ENCODE data around the gene SEC31A. TPM values are rescaled to one million over a fixed set of nuclear protein-coding genes. Genes with fewer than 3 reads are reported as not detected.
A peak's percentile ranks its signal among the peaks of the same experiment; 100 is the strongest.

The SEC31A gene
- total and polyA plus RNA-seq, 2 experiments from 2014 or later: 91.0 to 98.8 TPM

DNA sequence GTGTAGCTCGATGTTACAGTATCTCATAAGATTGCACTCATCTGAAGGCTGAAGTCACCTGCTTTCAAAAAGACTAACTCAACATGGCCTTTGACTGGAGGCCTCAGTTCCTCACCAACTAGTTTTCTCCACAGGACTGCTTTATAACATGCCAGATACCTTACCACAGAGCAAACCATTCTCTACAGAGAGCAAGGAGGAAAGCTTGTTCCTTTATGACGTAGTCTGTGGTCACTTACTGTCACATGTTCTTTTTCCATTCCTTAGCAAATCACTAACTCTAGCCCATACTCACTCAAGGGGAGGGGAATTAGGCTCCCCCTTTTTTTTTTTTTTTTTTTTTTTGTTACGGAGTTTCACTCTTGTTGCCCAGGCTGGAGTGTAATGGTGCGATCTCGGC, 12.8 kb upstream of the SEC31A start (continued):
- TF ChIP-seq, protein P1, sequence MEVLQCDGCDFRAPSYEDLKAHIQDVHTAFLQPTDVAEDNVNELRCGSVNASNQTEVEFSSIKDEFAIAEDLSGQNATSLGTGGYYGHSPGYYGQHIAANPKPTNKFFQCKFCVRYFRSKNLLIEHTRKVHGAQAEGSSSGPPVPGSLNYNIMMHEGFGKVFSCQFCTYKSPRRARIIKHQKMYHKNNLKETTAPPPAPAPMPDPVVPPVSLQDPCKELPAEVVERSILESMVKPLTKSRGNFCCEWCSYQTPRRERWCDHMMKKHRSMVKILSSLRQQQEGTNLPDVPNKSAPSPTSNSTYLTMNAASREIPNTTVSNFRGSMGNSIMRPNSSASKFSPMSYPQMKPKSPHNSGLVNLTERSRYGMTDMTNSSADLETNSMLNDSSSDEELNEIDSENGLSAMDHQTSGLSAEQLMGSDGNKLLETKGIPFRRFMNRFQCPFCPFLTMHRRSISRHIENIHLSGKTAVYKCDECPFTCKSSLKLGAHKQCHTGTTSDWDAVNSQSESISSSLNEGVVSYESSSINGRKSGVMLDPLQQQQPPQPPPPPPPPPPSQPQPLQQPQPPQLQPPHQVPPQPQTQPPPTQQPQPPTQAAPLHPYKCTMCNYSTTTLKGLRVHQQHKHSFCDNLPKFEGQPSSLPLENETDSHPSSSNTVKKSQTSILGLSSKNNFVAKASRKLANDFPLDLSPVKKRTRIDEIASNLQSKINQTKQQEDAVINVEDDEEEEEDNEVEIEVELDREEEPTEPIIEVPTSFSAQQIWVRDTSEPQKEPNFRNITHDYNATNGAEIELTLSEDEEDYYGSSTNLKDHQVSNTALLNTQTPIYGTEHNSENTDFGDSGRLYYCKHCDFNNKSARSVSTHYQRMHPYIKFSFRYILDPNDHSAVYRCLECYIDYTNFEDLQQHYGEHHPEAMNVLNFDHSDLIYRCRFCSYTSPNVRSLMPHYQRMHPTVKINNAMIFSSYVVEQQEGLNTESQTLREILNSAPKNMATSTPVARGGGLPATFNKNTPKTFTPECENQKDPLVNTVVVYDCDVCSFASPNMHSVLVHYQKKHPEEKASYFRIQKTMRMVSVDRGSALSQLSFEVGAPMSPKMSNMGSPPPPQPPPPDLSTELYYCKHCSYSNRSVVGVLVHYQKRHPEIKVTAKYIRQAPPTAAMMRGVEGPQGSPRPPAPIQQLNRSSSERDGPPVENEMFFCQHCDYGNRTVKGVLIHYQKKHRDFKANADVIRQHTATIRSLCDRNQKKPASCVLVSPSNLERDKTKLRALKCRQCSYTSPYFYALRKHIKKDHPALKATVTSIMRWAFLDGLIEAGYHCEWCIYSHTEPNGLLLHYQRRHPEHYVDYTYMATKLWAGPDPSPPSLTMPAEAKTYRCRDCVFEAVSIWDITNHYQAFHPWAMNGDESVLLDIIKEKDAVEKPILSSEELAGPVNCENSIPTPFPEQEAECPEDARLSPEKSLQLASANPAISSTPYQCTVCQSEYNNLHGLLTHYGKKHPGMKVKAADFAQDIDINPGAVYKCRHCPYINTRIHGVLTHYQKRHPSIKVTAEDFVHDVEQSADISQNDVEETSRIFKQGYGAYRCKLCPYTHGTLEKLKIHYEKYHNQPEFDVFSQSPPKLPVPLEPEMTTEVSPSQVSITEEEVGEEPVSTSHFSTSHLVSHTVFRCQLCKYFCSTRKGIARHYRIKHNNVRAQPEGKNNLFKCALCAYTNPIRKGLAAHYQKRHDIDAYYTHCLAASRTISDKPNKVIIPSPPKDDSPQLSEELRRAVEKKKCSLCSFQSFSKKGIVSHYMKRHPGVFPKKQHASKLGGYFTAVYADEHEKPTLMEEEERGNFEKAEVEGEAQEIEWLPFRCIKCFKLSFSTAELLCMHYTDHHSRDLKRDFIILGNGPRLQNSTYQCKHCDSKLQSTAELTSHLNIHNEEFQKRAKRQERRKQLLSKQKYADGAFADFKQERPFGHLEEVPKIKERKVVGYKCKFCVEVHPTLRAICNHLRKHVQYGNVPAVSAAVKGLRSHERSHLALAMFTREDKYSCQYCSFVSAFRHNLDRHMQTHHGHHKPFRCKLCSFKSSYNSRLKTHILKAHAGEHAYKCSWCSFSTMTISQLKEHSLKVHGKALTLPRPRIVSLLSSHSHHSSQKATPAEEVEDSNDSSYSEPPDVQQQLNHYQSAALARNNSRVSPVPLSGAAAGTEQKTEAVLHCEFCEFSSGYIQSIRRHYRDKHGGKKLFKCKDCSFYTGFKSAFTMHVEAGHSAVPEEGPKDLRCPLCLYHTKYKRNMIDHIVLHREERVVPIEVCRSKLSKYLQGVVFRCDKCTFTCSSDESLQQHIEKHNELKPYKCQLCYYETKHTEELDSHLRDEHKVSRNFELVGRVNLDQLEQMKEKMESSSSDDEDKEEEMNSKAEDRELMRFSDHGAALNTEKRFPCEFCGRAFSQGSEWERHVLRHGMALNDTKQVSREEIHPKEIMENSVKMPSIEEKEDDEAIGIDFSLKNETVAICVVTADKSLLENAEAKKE (CRISPR knock-in tag; IDR thresholded peaks at IDR 0.05): no peak
- TF ChIP-seq CREB1 (CRISPR knock-in tag; IDR thresholded peaks at IDR 0.05; ENCODE audit: low read depth) (no peak), EZH2phosphoT487 (IDR thresholded peaks at IDR 0.05; ENCODE audit: unreplicated experiment) (no peak)

DNA sequence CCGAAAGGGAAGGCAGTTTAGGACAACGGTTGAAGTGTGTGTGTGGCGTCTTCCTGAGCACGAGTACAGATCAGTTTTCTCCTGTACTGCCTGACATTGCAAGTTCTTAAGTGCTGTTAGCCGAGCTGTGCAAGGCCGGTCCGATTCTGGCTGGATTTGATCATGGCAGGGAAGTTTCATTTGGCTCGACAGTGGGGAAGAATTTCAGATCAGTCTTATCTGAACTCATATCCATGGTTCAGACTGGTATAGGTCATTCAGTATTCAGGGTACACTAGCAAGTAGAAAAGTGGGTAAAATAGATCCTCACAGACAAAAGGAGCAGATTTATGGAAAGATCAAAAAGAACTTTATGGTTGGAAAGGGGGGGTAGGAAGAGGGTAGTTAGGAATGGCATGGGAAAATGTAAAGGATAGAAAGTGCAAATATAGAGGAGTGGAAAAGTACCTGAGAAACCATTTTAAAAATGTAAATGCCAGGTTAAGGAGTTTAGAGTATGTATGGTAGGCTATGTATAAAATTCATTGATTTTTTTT, 10.3 kb upstream of the SEC31A start:
- H3K4me3 Mint-ChIP-seq: no peak overlapping the region
- Histone ChIP-seq H3K9me2 (ENCODE audit: insufficient read depth) (no peaks in the 10 kb centered on the region), H3K27me3 (ENCODE audit: insufficient read depth) (no peaks in the 10 kb centered on the region), H3F3A (replicated peaks; ENCODE audit: low read depth) (peaks cover 9% of the 10 kb centered on the region), H4K20me1 (replicated peaks; ENCODE audit: insufficient read depth) (peaks cover 22% of the 10 kb centered on the region), H3K36me3 (ENCODE audit: insufficient read depth) (peaks cover 32% of the 10 kb centered on the region), H3K4me1 (ENCODE audit: insufficient read depth) (0 out of 2 replicates have a peak, but pooled peaks cover 4% of the 10 kb centered on the region), H3K4me2 (peak overlapping the region; percentile 92), H3K79me2 (replicated peaks; ENCODE audit: insufficient read depth) (peaks cover 67% of the 10 kb centered on the region), H2AFZ (peak overlapping the region; percentile 87), H3K27ac (ENCODE audit: low read depth) (peak overlapping the region; percentile 91), H3K4me3 (peak overlapping the region; percentile 86)
- peaks cover 16% of the 10 kb centered on the region for H3K36me3 Mint-ChIP-seq (ENCODE audit: low read depth)
- peaks cover 2% of the 10 kb centered on the region for H3K27me3 Mint-ChIP-seq (ENCODE audit: insufficient read depth, low read depth, poor library complexity)
- no peak overlapping the region for H3K27ac Mint-ChIP-seq
- DNase-seq (ENCODE audit: low spot score) (no peak), ATAC-seq (no peak)
- H3K9me3 Mint-ChIP-seq: no peaks in the 10 kb centered on the region
- peaks cover 8% of the 10 kb centered on the region for H3K4me1 Mint-ChIP-seq
- TF ChIP-seq, protein P2, sequence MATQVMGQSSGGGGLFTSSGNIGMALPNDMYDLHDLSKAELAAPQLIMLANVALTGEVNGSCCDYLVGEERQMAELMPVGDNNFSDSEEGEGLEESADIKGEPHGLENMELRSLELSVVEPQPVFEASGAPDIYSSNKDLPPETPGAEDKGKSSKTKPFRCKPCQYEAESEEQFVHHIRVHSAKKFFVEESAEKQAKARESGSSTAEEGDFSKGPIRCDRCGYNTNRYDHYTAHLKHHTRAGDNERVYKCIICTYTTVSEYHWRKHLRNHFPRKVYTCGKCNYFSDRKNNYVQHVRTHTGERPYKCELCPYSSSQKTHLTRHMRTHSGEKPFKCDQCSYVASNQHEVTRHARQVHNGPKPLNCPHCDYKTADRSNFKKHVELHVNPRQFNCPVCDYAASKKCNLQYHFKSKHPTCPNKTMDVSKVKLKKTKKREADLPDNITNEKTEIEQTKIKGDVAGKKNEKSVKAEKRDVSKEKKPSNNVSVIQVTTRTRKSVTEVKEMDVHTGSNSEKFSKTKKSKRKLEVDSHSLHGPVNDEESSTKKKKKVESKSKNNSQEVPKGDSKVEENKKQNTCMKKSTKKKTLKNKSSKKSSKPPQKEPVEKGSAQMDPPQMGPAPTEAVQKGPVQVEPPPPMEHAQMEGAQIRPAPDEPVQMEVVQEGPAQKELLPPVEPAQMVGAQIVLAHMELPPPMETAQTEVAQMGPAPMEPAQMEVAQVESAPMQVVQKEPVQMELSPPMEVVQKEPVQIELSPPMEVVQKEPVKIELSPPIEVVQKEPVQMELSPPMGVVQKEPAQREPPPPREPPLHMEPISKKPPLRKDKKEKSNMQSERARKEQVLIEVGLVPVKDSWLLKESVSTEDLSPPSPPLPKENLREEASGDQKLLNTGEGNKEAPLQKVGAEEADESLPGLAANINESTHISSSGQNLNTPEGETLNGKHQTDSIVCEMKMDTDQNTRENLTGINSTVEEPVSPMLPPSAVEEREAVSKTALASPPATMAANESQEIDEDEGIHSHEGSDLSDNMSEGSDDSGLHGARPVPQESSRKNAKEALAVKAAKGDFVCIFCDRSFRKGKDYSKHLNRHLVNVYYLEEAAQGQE (IDR thresholded peaks at IDR 0.05; ENCODE audit: unreplicated experiment): no peak
- TF ChIP-seq ZNF114 (CRISPR knock-in tag; IDR thresholded peaks at IDR 0.05) (no peak), JUNB (IDR thresholded peaks at IDR 0.05; ENCODE audit: unreplicated experiment) (no peak)

Data from GM23338 (cell line).